Measurements from ENCODE around the gene SUN2. TPM values are rescaled to one million over a fixed set of nuclear protein-coding genes. Genes with fewer than 3 reads are reported as not detected.

Gene SUN2
- total RNA-seq, 6 experiments from 2014 or later, result 90.4 to 104 (median 100.0) TPM

DNA sequence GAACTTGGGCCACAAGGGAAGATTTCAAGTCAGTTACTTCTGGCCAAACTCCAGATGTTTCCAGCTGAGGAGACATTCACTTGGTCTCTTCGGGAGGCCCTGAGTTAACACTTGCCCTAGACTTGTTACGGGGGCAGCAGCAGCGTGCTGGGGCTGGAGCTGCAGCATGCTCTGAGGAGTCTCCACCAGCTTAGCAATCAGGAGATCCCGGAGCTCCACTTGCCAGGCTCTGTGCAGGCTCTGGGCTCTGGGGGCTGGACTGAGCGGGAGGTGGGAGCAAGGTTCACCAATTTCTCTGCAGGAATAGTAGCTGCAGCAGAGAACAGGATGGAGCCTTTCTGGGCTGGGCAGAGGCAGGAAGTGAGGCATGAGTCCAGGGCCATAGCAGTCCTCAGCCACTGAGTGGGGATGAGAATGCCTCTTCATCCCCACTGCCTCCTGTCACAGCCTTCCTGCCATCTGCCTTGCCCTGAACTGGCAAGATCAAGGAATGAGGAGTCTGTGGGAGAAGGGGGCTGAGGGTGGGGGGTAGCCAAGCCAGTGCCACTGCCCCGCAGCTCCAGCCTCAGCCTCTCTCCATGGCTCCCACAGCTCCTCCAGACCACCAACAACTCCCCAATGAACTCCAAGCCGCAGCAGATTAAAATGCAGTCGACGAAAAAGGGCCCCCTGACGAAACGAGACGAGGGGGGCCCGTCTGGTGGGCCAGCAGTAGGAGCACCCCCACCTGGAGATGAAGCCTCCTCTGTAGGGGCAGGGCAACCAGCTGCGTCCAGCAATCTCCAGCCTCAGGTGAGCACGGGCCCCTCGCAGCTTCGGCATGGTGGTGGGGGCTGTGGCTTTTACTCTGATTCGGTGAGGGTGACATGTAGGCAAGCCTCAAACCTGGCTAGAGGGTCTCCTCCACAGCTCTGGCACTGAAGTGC is 26.7 kb downstream of the SUN2 start:
- H3K4me1 Mint-ChIP-seq (ENCODE audit: low read depth), result peaks cover 10% of the 10 kb centered on the region; the same call in 1 of the 2 replicates
- H3K4me3 Mint-ChIP-seq, result no peak overlapping the region
- H3K36me3 Mint-ChIP-seq (ENCODE audit: low read depth), result peaks cover 16% of the 10 kb centered on the region
- peaks cover 11% of the 10 kb centered on the region for H3K27me3 Mint-ChIP-seq (ENCODE audit: insufficient read depth)
- DNase-seq, result no peak
- no peaks in the 10 kb centered on the region for H3K9me3 Mint-ChIP-seq
- H3K27ac Mint-ChIP-seq, result no peak overlapping the region
- no peak for TF ChIP-seq CTCF (IDR thresholded peaks at IDR 0.05)

DNA sequence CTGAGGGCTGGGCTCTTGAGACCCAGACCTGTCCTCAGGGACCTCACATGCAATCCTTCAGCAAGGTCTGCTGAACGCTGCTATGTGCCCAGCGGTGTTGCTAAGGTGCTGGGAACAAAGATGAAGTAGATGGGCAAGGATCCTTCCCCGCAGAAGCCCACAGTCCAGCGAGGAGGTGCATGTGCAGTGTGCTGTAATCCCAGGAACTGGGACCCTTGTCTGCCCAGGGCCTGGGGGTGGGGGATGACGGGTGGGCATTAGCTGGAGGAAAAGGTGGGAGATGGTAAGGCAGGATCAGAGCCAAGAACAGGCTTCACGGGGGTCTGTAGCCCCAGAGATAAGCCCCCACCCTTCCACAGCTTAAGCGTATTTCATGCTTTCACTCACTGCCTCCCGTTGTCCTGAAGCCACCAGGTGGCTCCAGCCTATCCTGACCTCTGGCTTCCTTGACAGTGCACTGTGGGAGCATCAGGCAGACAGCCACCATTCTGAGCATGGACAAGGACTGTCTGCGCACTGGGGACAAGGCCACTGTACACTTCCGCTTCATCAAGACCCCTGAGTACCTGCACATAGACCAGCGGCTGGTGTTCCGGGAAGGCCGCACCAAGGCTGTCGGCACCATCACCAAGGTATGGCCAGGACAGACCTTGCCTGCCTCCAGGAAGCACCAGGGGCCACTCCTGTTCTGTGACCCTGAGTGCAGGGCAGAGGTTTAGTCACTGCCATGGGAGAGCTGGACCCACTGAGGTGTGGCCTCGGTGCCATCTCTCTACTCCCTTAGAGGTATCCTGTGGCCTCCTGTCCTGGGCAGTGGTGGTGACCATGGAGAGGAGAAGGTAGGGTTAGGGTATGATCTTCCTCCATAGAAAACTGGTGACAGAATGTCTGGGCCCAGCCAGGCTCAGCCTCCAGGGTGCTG is 28.0 kb downstream of the SUN2 start:
- no peak overlapping the region for H3K27ac Mint-ChIP-seq
- DNase-seq, result no peak
- TF ChIP-seq CTCF (IDR thresholded peaks at IDR 0.05), result no peak
- H3K4me1 Mint-ChIP-seq (ENCODE audit: low read depth), result peaks cover 6% of the 10 kb centered on the region; the same call in 1 of the 2 replicates
- H3K27me3 Mint-ChIP-seq (ENCODE audit: insufficient read depth), result peaks cover 8% of the 10 kb centered on the region
- H3K9me3 Mint-ChIP-seq, result no peaks in the 10 kb centered on the region
- no peak overlapping the region for H3K4me3 Mint-ChIP-seq
- H3K36me3 Mint-ChIP-seq (ENCODE audit: low read depth), result peaks cover 18% of the 10 kb centered on the region

DNA sequence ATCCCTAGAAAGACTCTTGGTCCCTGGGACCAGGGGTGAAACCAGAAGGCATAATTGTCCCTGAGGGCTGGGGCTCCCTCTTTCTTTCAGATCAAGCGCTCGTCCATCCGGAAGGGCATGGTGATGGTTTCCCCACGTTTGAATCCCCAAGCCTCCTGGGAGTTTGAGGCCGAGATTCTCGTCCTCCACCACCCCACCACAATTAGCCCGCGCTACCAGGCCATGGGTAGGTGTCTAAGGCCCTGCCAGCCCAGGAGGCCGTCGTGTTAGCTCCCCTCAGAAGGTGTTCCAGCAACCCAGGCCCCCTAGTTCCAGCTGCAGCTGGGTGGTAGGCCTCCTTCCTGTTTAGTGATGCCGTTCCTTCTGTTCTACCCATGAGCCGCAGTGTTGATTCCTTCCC is 28.7 kb downstream of the SUN2 start:
- Mint-ChIP-seq H3K36me3 (ENCODE audit: low read depth) (peaks cover 22% of the 10 kb centered on the region), H3K27me3 (ENCODE audit: insufficient read depth) (peaks cover 8% of the 10 kb centered on the region), H3K9me3 (no peaks in the 10 kb centered on the region), H3K4me1 (ENCODE audit: low read depth) (peaks cover 6% of the 10 kb centered on the region; the same call in 1 of the 2 replicates), H3K27ac (no peak overlapping the region), H3K4me3 (no peak overlapping the region)
- DNase-seq, result no peak
- TF ChIP-seq CTCF (IDR thresholded peaks at IDR 0.05), result no peak

DNA sequence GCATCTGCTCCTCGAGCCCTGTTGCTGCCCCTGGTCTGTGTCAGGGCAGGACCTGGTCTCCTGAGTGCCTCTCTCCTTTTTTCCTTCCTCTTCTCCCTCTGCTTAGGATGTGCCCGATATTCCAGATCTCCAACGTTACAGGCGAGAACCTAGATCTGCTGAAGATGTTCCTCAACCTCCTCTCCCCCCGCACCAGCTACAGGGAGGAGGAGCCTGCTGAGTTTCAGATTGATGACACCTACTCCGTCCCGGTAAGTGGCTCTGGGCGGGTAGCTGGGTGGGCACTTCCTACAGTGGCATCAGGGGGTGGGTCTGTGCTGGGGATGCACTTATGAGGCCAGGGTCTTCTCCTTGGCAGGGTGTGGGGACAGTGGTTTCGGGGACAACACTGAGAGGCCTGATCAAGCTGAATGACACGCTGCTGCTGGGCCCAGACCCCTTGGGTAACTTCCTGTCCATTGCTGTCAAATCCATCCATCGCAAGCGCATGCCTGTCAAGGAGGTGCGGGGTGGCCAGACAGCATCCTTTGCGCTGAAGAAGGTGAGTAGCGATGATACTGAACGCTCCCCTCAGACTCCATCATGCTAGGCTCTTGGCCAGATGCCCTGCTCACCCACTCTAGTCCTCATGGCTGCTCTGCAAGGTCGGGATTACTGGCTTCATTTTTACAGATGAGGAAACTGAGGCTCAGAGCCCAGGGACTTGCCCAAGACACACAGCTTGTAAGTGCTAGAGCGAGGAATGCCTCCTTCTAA is 29.7 kb downstream of the SUN2 start:
- Mint-ChIP-seq H3K4me1 (ENCODE audit: low read depth) (peaks cover 6% of the 10 kb centered on the region; the same call in 1 of the 2 replicates), H3K36me3 (ENCODE audit: low read depth) (peaks cover 28% of the 10 kb centered on the region), H3K9me3 (no peaks in the 10 kb centered on the region), H3K4me3 (no peak overlapping the region), H3K27ac (no peak overlapping the region), H3K27me3 (ENCODE audit: insufficient read depth) (peaks cover 4% of the 10 kb centered on the region)
- no peak for TF ChIP-seq CTCF (IDR thresholded peaks at IDR 0.05)
- no peak for DNase-seq
